ENCODE measurements around the gene PCDHA4. TPM values are rescaled to one million over a fixed set of nuclear protein-coding genes. Genes with fewer than 3 reads are reported as not detected.
"Not testable (repeated sequence)": the region's sequence is repeated elsewhere in the genome, so short reads cannot be mapped to it uniquely, and the experiment has no call there.

Gene PCDHA4
- total RNA-seq, 1 experiment from 2014 or later = 5.6 TPM

DNA sequence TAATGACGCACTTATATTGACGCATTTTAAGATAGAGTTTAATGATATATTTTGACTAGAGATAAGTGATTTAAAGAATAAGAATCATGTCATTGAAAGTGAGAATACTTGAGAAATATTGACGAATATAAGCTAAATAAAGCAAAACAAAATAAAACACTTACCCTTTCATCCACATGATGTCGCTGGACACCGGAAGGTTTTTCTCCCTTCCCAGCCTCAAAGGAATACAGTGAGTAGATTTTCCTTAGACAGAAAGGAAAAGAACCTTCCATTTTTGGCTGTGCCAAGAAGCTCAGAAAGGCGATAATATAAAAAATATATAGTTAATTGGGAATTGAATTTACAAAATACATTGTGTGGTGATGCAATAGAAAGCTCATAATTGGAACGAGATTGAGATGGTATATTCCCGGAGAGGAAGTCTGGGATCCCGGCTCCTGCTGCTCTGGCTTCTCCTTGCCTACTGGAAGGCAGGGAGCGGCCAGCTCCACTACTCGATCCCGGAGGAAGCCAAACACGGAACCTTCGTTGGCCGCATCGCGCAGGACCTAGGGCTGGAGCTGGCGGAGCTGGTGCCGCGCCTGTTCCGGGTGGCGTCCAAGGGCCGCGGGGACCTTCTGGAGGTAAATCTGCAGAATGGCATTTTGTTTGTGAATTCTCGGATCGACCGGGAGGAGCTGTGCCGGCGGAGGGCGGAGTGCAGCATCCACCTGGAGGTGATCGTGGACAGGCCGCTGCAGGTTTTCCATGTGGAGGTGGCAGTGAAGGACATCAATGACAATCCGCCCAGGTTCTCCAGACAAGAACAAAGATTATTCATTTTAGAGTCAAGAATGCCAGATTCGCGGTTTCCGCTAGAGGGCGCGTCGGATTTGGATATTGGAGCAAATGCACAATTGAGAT lies 14.8 kb downstream of the PCDHA4 start, which contains the start of gene PCDHA5 (continued):
- TF ChIP-seq ZNF396 (CRISPR knock-in tag; IDR thresholded peaks at IDR 0.05; ENCODE audit: borderline replicate concordance) = no peak
- no peak for TF ChIP-seq SMAD4 (CRISPR knock-in tag; IDR thresholded peaks at IDR 0.05)
- no peak for TF ChIP-seq AFF4 (CRISPR knock-in tag; IDR thresholded peaks at IDR 0.05; ENCODE audit: borderline replicate concordance)
- no peak for TF ChIP-seq NFE2L1 (CRISPR knock-in tag; IDR thresholded peaks at IDR 0.05)
- TF ChIP-seq EMX1 (CRISPR knock-in tag; IDR thresholded peaks at IDR 0.05) = no peak
- TF ChIP-seq JAZF1 (CRISPR knock-in tag; IDR thresholded peaks at IDR 0.05) = no peak
- no peak for TF ChIP-seq TCF7 (CRISPR knock-in tag; IDR thresholded peaks at IDR 0.05; ENCODE audit: low read depth)

- Mint-ChIP-seq H3K36me3 (no peaks in the 10 kb centered on the region), H3K27ac (no peak overlapping the region), H3K9me3 (no peaks in the 10 kb centered on the region), H3K27me3 (ENCODE audit: low read depth) (no peaks in the 10 kb centered on the region), H3K4me1 (no peaks in the 10 kb centered on the region), H3K4me3 (no peak overlapping the region)
- no peak for DNase-seq (ENCODE audit: low spot score)
- POLR2A ChIA-PET = no interaction called here
- TF ChIP-seq ZNF512 (CRISPR knock-in tag; IDR thresholded peaks at IDR 0.05; ENCODE audit: borderline replicate concordance) (no peak), ZNF138 (CRISPR knock-in tag; conservative IDR thresholded peaks at IDR 0.05) (no peak), GTF2I (CRISPR knock-in tag; conservative IDR thresholded peaks at IDR 0.05) (no peak), E2F5 (CRISPR knock-in tag; IDR thresholded peaks at IDR 0.05) (no peak), NFATC4 (CRISPR knock-in tag; IDR thresholded peaks at IDR 0.05) (no peak), CDX4 (CRISPR knock-in tag; IDR thresholded peaks at IDR 0.05; ENCODE audit: borderline replicate concordance) (no peak)
- TF ChIP-seq, protein P1, sequence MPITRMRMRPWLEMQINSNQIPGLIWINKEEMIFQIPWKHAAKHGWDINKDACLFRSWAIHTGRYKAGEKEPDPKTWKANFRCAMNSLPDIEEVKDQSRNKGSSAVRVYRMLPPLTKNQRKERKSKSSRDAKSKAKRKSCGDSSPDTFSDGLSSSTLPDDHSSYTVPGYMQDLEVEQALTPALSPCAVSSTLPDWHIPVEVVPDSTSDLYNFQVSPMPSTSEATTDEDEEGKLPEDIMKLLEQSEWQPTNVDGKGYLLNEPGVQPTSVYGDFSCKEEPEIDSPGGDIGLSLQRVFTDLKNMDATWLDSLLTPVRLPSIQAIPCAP (CRISPR knock-in tag; IDR thresholded peaks at IDR 0.05) = no peak
- no peak for ATAC-seq
- CTCF ChIA-PET = interaction anchor here (0.8 to 7.4 kb wide), 6 partner anchors 16 to 33 kb away, joined by 3 to 61 read pairs (median 5); partner anchors contain the start of genes PCDHA10, PCDHA4 and PCDHA8
Measured at GRCh38 chr5:140822281-140822629, 15.4 kb downstream of the PCDHA4 start.

DNA sequence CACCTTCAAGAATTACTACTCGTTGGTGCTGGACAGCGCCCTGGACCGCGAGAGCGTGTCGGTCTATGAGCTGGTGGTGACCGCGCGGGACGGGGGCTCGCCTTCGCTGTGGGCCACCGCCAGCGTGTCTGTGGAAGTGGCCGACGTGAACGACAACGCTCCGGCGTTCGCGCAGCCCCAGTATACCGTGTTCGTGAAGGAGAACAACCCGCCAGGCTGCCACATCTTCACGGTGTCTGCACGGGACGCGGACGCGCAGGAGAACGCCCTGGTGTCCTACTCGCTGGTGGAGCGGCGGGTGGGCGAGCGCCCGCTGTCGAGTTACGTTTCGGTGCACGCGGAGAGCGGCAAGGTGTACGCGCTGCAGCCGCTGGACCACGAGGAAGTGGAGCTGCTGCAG lies 16.1 kb downstream of the PCDHA4 start:
- ATAC-seq; H3K4me1 Mint-ChIP-seq; H3K9me3 Mint-ChIP-seq; H3K36me3 Mint-ChIP-seq; DNase-seq (ENCODE audit: low spot score); POLR2A ChIA-PET; H3K27ac Mint-ChIP-seq; H3K27me3 Mint-ChIP-seq (ENCODE audit: low read depth); H3K4me3 Mint-ChIP-seq: not testable (repeated sequence)
- CTCF ChIA-PET = interaction anchor here (1.6 to 7.4 kb wide), 2 partner anchors 11 to 17 kb away, joined by 4 to 61 read pairs; partner anchors contain the start of genes PCDHA4 and PCDHA7

Data from WTC11 (cell line).